Myocyte (in vitro differentiated cells): ENCODE measurements around the gene GJA1. TPM values are rescaled to one million over a fixed set of nuclear protein-coding genes. Genes with fewer than 3 reads are reported as not detected.
"Not testable (repeated sequence)": the region's sequence is repeated elsewhere in the genome, so short reads cannot be mapped to it uniquely, and the experiment has no call there.

ENCODE experiments used
- DNase-seq: peaks from one replicate; pipeline ENCODE4 v3.0.0-alpha.2; 2012; ENCODE audit warnings: low read depth
- polyA plus RNA-seq: library from polyadenylated mRNA; unstranded; fragments of >200 nt; gene quantifications from one replicate; pipeline ENCODE4 v1.2.1, GENCODE V29; 2012; ENCODE audit warnings: missing spikeins
- total RNA-seq: library from RNA; depleted of rRNA; stranded (reverse); fragments of >200 nt; gene quantifications from 2 replicates; pipeline ENCODE4 v1.2.3, GENCODE V29; 2014

Gene GJA1
- 3.3 and 4.0 TPM in 2 replicates for total RNA-seq
- polyA plus RNA-seq = 8.6 TPM

DNA sequence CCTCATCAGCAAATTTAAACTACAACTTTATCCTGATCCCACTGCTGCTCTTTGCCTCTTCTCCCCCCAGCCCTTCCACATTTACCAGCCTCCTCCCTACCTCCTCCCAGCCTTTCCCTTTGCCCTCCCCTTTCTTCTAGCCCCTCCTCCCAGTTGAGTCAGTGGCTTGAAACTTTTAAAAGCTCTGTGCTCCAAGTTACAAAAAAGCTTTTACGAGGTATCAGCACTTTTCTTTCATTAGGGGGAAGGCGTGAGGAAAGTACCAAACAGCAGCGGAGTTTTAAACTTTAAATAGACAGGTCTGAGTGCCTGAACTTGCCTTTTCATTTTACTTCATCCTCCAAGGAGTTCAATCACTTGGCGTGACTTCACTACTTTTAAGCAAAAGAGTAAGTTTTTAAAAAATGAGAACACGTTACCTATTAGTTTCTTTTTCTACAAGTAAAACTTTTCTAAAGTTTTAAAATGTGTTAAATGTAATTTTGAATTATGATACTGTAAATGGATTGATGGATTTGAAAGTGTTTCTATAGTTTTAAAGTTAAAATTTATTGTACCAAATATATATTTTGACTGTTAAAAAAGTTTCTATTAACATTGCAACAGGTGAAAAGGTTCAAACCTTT lies at the start of gene GJA1:
TSS of gene GJA1 (plus strand) at position 203 of the 626 bp plus-strand sequence. CDS start 11,202 bp downstream, outside the sequence.
- peak; percentile 27 for DNase-seq

DNA sequence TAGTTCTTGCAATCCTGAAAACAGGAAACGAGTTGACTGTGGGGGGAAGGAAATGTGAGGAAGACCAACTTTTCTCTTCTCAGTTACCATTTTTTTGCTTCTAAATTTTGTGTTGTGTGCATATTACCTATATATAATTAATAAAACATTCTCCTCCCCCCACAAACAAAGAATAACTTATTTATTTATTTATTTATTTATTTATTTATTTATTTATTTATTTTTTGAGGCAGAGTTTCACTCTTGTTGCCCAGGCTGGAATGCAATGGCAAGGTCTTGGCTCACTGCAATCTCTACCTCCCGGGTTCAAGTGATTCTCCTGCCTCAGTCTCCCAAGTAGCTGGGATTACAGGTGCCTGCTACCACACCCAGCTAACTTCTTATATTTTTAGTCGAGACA lies 48.9 kb upstream of the GJA1 start:
- not testable (repeated sequence) for DNase-seq

DNA sequence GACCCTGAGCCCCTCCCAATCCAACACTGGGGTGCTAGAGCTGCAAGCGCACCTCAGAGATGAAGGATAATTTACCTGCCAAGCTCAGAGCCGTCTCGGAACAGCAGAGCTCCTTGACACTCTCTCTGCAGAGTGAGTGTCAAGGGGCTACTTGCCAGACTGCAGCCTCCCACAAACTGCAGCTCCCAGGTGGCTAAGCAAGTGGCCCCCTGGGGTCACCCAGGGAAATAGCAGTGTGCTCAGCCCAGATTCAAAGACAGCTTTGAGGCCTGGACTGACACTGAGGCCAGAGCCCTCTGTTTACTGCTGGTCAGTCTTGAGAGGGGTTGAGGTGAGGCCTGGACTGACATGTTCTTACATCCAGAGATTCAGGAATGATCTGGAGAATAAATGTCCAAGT lies 46.0 kb upstream of the GJA1 start:
- no peak for DNase-seq

DNA sequence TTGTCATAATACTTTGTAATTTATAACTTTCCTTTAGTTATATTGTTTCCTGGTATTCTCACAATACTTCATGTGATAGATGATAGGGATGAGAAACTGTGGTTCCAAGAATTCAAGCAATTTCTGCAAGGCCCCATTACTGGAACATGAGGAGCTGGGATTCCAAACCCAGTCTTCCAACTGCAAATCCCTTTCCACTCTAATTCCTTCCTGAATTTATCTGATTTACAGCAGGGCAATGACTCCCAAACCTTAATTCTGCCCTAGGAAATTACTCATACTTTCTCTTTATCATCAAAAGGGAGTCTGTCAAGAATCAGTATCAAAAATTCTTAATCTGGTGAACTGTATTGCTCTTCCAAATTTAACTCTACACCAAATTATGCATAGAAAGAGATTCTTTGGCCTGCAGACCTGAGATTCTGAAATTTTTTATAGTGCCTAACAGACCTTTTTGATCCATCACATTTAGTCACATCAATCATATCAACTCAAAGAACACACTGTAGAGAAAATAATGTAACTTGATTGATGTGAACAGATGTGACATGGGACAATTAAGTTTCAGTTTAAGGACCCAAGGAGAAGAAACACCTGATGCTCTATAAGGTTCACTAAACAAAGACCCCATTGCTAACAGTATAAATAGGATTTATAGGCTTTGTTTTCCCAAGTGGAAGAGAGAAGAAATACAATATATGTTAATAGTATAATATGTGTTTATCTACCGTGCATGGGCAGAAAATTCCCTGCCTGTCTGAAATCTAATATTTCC lies 41.5 kb upstream of the GJA1 start:
- DNase-seq = peak; percentile 26

DNA sequence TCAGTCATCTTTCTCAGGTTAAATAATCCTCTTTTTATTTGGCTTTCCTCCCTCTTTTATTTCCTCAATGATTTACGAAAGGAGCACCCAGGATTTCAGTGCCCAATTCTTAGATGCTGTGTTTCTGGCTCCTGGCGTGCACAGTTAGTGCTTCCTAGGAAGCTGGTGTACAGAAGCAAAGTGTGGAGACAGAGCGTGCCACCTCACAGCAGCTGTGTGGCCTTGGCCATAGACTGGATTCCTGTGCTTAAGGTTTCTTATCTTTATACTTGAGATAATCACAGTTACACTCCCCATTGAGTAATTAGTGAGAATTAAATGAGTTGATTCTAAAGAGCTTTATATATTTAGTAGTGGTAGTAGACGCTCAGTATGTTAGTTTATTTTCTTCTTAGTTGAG lies 39.7 kb upstream of the GJA1 start:
- DNase-seq = no peak

DNA sequence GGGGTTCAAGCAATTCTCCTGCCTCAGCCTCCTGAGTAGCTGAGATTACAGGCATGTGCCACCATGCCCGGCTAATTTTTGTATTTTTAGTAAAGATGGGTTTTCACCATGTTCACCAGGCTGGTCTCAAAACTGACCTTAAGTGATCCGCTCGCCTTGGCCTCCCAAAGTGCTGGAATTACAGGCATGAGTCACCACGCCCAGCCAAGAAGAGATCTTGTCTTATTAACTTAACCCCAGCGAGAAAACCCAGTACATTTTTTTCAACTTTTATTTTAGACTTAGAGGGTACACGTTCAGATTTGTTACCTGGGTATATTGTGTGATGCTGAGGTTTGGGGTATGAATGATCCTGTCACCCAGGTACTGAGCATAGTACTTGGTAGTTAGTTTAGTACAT lies 38.3 kb upstream of the GJA1 start:
- not testable (repeated sequence) for DNase-seq

DNA sequence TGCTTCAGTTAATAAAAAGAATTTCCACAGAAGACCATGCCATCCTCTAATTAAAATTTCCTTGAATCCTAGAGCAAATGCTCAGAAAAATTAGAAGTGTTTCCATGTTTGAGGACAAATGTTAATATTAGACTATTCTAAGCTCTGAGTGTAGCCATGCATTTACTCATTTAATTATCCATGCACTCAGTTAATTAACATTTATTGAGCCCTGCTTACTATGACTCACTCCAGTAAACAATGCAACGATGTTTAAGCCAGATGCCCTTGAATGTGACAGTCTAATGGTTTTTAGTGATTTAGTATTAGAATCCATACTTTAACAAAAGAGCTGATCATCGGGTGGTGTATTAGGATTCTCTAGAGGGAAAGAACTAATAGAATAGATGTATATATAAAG lies 37.3 kb upstream of the GJA1 start:
- no peak for DNase-seq

DNA sequence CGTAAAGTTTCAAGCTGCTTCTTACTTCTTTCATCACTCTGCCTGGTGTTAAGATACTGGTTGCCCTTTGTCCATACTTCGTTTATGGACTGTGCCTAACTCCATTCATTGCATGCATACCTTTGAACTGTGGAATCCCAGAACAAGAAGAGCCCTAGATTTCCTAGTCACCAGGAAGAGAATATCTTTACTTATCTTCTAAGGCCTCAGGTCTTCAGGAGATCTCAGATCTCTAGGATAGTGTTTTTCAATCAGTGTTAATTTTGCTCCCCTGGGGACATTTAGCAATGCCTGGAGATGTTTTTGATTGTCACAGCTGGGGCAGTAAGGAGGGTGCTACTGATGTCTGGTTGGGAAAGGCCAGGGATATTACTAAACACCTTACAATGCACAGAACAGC lies 35.5 kb upstream of the GJA1 start:
- DNase-seq = no peak

DNA sequence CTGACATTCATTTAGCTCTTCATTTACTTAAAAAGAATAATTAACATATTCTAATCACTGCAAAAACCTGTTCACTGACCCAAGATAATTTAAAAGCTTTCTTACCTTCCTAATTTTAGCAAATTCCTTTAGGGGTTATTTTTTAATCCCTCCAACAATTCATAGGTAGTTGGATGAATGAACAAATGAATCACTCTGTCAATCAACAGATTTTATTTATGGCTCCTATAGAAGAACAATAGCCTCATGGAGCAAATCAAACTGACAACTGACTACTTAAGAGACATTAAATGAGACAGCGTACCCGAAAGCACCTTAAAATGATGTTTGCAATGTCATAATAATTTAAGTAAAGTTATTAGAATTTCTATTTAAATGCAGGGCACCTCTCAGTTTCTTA lies 31.5 kb upstream of the GJA1 start:
- DNase-seq = no peak

DNA sequence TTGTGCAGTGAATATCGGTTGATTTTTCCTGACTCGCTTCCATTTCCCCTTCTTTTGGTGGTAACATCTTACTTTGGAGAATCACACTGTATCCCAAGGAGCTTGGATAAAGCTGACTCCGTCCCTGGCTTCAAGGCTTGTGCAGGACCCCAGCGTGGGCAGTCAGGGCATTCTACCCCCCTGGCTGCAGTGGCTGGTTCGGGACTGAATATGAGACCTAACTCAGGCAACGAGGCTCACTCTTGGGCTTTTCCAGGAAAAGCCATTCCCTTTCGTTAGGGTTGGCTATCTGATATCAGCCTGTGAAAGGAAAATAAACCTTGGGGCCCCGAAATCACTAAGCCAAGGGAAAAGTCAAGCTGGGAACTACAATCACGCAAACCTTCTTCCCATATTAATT lies 30.1 kb upstream of the GJA1 start:
- DNase-seq = no peak

DNA sequence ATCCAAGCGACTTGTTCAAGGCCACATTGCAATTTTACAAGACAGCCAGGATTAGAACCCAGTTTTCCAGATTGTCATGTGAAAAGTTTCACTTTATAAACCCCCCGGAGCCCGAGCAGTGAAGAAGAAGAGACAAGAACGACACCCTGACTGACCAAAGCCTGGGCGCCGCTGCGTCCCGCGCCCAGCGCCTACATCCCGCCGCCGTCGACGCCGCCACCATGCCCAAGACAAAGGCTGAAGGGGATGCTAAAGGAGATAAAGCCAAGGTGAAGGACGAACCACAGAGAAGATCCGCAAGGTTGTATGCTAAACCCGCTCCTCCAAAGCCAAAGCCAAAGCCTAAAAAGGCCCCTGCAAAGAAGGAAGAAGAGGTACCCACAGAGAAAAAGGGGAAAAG lies 27.1 kb upstream of the GJA1 start:
- DNase-seq = no peak

DNA sequence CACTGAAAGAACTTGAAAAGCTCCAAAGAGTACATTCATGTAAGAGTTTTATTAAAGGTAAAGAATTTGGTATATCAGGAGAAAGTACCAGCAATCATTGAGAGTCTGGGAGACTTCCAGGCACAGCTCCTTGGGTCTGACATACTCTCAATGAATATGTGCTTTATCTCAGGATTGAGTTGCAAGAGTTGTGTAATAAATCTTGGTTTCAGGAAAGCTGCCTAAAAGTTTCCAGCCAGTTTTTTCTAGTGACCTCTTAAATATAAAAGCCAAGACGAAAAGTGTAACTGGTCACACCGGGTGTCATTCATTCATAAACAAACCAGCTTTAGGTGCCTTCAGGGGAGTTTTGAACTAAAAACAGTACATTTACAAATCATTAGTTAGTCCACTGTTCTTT lies 21.6 kb upstream of the GJA1 start:
- peak; percentile 24 for DNase-seq

DNA sequence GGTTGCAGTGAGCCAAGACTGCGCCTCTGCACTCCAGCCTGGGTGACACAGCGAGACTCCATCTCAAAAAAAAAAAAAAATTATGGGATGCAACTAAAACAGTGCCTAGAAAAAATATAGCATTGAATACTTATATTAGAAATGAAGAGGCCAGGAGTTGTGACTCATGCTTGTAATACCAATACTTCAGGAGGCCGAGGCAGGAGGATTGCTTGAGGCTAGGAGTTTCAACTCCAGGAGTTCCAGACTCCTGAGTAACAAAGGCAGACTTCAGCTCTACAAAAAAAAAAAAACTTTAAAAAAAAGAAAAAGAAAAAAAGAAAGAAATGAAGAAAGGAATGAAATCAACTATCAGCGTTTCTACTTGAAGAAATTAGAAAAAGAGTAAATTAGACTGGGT lies 17.1 kb upstream of the GJA1 start:
- no peak for DNase-seq

DNA sequence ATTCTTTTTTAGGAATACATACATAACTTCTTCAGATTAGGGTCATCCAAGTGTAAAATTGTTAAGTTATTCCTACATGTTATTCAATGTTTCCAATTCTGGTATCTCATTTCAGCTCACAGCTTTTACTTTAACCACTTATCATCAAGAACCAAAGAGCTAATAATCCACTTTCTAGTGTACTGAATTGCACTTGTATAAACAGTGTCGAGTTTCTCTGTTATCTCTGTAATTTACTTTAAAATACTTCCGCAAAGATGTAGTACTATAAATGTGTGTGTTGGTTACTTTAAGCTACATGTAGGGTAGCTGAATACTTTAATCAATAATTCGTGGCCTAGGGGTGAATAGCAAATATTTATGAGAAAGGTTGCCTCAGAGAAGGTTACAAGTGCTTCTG lies 8.8 kb upstream of the GJA1 start:
- DNase-seq = no peak

DNA sequence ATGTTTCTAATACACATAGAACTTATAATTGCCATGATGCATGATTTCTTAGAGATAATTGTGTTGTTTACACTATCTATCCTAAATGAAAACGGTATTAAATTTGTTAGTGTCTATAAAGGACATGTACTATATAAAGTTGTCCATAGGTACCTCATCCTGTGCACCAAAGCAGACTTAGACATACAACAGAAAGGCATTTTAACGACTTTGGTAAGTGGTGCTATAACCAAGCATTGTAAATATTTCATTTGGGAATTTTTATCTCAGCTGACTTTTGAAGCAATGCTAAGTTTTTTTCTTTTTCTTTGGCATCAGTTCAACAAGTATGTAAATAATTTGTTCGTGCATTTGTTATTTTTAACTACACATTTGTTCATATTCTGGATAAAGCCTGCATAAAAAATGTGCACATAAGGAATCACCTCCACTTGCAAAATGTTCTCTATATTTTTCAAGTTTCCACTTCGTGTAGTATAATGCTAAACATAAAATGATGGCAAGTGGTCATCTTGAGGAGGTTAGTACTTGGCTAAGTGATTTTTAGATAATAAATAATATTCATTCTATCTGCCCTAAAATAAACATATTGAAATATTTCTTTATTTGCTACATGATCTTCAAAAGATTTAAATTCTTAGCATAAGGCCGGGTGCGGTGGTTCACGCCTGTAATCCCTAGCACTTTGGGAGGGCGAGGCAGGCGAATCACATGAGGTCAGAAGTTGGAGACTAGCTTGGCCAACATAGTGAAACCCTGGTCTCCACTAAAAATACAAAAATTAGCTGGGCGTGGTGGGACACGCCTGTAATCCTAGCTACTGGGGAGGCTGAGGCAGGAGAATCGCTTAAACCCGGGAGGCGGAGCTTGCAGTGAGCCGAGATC lies 6.3 kb upstream of the GJA1 start:
- no peak for DNase-seq

DNA sequence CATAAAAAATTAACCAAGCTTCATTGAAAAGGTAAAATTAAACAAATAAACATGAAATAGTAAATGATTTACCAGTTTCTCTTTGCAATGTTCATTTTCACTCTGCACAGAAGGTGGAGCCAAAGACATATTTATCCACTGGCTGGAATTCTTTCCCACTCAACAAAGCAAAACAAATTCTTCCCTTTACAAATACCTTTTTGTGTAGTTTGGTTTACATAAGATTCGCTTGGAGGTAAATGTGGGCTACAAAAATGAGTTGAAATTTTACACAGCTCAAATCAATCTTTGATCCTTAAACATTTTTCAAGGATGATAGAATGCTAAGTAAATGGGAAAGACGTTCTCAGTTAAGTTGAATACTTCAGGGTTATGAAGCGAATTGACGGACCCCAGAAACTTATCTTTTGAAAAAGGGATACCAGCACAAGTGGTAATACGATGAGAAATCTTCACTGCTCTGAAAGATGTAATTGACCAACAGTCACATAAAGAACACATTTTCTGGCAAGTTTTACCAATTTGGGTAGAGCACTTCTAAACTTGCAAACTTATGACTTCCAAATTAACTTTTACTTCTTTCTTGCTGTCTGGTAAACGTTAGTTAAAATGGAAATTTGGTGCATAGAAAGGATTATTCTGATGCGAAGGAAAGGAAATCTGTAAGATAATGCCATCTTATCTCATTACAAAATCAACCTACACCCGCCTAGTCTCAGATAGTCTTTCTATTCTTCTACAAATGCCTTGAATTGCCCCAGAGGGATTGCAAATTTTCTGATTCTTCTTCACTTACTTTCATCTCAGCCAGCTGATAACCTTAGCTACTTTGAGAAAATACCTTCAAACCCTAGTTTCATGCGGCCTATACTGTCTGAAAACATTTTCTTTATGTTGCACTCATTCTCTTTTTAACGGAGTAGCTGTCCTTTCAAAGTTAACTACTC lies 4.7 kb upstream of the GJA1 start:
- peak; percentile 68 for DNase-seq

DNA sequence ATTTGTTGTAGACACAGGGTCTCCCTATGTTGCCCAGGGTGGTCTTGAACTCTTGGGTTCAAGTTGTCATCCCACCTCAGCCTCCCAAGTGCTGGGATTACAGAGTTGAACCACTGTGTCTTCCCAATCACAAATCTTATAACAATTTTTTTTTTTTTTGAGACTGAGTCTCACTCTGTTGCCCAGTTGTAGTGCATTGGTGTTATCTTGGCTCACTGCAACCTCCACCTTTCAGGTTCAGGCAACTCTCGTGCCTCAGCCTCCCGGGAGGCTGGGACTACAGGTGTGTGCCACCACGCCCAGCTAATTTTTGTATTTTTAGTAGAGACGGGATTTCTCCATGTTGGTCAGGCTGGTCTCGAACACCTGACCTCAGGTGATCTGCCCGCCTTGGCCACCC lies 3.7 kb upstream of the GJA1 start:
- DNase-seq = not testable (repeated sequence)

DNA sequence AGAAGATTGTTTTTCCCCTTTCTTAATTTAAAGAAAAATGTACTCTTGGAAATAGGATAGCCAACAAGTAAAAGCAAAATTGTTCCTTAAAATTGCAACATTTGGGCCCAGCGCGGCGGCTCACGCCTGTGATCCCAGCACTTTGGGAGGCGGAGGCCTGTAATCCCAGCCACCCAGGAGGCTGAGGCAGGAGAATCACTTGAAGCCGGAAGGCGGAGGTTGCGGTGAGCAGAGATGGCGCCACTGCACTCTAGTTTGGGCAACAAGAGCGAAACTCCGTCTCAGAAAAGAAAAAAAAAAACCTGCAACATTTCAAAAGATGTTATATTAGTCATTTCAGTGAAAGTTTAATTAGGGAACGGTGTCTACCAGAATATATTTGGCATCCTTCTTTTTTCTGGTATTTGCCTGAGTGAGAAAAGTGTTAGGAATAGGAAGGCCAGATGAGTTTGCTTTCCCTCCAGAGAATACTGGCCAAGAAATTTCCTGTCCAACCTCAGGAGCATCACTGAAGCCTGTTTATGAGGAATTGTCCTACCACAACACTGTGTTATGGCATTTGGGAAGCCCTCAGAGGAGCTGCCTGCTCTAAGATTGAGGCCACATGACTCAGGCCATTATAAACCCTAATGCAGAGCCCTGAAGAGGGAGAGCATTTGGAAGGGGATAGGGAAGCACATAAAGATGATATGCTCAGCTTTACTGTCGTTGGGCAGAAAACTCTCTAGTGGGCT lies 1.2 kb upstream of the GJA1 start:
- DNase-seq = peak; percentile 67

DNA sequence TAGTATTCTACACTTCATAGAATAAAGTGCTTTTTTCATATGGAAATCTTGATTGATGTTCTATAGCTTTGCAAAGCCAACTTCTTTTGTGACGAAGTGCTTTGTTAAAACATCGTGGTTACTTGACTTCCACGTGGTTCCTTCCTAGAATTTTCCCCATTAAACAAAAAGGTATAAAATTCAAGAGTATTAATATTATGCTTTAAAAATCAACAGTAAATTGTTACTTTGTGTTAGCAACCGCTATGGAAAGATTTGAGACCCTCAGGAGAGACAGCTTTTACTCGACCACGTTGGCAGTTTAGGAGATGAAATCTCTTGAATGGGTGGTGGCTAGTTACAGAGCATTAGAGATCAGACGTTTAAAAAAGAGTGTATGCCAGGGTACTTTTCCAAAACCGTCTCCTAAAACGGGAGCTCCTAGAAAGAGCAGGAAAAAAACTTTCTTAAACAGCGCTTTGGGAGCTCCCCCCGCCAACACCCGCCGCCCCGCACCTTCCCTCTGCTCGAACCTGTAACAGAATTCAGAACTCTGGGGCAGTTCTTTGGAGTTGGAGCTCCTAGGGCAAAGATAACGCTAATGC lies 920 bp downstream of the GJA1 start:
- DNase-seq = peak; percentile 20
